Fibroblast of lung (primary cell): Measurements from ENCODE around the gene F8A3.

Source experiments
- EZH2 ChIP-seq: IDR thresholded peaks from 2 replicates; pipeline ENCODE4 v1.5.1; 2012; ENCODE audit warnings: low read length, control low read depth, mild to moderate bottlenecking; ENCODE audit errors: missing control alignments
- TF ChIP-seq, protein P1 (sequence below), 2 donors: IDR thresholded peaks in 1 of 2; conservative IDR thresholded peaks in 1 of 2; 1 replicate in 1 of 2; 2 replicates in 1 of 2; pipeline ENCODE4 v1.5.1; 2011 to 2012; ENCODE audit warnings: low read length in 2 of 2, control low read depth in 1 of 2, inconsistent platforms in 1 of 2, low read depth in 1 of 2, mild to moderate bottlenecking in 1 of 2

GRCh38 chrX:155505296-155505695 lies 46.9 kb upstream of the F8A3 start:
- TF ChIP-seq, protein P1, sequence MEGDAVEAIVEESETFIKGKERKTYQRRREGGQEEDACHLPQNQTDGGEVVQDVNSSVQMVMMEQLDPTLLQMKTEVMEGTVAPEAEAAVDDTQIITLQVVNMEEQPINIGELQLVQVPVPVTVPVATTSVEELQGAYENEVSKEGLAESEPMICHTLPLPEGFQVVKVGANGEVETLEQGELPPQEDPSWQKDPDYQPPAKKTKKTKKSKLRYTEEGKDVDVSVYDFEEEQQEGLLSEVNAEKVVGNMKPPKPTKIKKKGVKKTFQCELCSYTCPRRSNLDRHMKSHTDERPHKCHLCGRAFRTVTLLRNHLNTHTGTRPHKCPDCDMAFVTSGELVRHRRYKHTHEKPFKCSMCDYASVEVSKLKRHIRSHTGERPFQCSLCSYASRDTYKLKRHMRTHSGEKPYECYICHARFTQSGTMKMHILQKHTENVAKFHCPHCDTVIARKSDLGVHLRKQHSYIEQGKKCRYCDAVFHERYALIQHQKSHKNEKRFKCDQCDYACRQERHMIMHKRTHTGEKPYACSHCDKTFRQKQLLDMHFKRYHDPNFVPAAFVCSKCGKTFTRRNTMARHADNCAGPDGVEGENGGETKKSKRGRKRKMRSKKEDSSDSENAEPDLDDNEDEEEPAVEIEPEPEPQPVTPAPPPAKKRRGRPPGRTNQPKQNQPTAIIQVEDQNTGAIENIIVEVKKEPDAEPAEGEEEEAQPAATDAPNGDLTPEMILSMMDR (conservative IDR thresholded peaks at IDR 0.05 in 1 of 2, IDR thresholded peaks at IDR 0.05 in 1 of 2; ENCODE audit: low read depth in 1 of 2, low read length in 2 of 2): no peak
- no peak for TF ChIP-seq EZH2
